Mammary epithelial cell (primary cell): ENCODE data around the gene KANK4.

Experiments
- EZH2 ChIP-seq: IDR thresholded peaks from 2 replicates; pipeline ENCODE4 v1.6.1; 2012; ENCODE audit warnings: low read length, inconsistent platforms, borderline replicate concordance
- TF ChIP-seq, protein P1 (sequence below), 2 donors: IDR thresholded peaks in 1 of 2; conservative IDR thresholded peaks in 1 of 2; 2 replicates each; pipeline ENCODE4 v1.5.1; 2011 to 2012; ENCODE audit warnings: inconsistent platforms in 2 of 2, low read length in 2 of 2, mild to moderate bottlenecking in 2 of 2, control low read depth in 1 of 2, low read depth in 1 of 2; ENCODE audit not compliant: insufficient read depth in 1 of 2; ENCODE audit errors: extremely low read depth in 1 of 2

DNA sequence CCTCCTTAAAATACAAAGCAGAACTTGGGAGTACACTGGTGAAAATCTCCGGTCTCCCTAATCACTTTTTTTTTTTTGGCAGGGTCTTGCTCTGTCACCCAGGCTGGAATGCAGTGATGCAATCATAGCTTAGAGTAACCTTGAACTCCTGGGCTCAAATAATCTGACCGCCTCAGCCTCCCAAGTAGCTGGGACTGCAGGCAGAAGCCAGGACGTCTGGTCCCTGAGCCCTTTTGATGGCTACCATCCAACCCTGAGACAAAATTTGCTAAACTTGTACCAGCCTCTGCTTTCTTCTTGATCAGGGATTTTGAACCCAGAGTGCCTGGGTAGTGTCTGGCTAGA is 120.5 kb downstream of the KANK4 start:
- TF ChIP-seq, protein P1, sequence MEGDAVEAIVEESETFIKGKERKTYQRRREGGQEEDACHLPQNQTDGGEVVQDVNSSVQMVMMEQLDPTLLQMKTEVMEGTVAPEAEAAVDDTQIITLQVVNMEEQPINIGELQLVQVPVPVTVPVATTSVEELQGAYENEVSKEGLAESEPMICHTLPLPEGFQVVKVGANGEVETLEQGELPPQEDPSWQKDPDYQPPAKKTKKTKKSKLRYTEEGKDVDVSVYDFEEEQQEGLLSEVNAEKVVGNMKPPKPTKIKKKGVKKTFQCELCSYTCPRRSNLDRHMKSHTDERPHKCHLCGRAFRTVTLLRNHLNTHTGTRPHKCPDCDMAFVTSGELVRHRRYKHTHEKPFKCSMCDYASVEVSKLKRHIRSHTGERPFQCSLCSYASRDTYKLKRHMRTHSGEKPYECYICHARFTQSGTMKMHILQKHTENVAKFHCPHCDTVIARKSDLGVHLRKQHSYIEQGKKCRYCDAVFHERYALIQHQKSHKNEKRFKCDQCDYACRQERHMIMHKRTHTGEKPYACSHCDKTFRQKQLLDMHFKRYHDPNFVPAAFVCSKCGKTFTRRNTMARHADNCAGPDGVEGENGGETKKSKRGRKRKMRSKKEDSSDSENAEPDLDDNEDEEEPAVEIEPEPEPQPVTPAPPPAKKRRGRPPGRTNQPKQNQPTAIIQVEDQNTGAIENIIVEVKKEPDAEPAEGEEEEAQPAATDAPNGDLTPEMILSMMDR (conservative IDR thresholded peaks at IDR 0.05 in 1 of 2, IDR thresholded peaks at IDR 0.05 in 1 of 2; ENCODE audit: extremely low read depth in 1 of 2, insufficient read depth in 1 of 2, low read depth in 1 of 2, low read length in 2 of 2): no peak
- no peak for TF ChIP-seq EZH2
